CD4-positive, alpha-beta T cell (primary cell): ENCODE measurements around the gene SLCO4A1. TPM values are rescaled to one million over a fixed set of nuclear protein-coding genes. Genes with fewer than 3 reads are reported as not detected.
A peak's percentile ranks its signal among the peaks of the same experiment; 100 is the strongest.

Source experiments
- ATAC-seq: fragments of 200-7000 bp; cut with Tn5 transposase; one replicate; pipeline ENCODE4 v1.10.0; 2022; ENCODE audit warnings: mild to moderate bottlenecking; ENCODE audit not compliant: poor library complexity
- CTCF ChIA-PET: fragments of 350-600 bp; sonication (Branson Sonifier 250); formaldehyde crosslinking; loops from one replicate; lab custom pipeline; 2021; ENCODE audit warnings: antibody characterized with exemption, inconsistent platforms; lab: Charles Lee
- POLR2A ChIA-PET: fragments of 350-600 bp; sonication (Branson Sonifier 250); formaldehyde crosslinking; loops from one replicate; lab custom pipeline; 2021; ENCODE audit warnings: antibody characterized with exemption, inconsistent platforms; lab: Charles Lee
- DNase-seq, 14 experiments: peaks; one replicate each; pipeline ENCODE4 v3.0.0-alpha.2; 2013 to 2020; ENCODE audit warnings: mixed read lengths in 2 of 14
- H3K27ac ChIP-seq, 2 donors: one replicate each; pipeline versions ENCODE4 v1.5.1 to v1.7.0; 2013; ENCODE audit warnings: low read length in 2 of 2, low read depth in 1 of 2, mild to moderate bottlenecking in 1 of 2
- H3K27me3 ChIP-seq, 2 experiments: 1 replicate in 1 of 2; 2 replicates in 1 of 2; pipeline versions ENCODE4 v1.6.1 to v1.7.0; 2013; ENCODE audit warnings: low read length in 2 of 2, control low read depth in 1 of 2, mild to moderate bottlenecking in 1 of 2, moderate library complexity in 1 of 2; ENCODE audit not compliant: insufficient read depth in 2 of 2, control insufficient read depth in 1 of 2
- H3K36me3 ChIP-seq: one replicate; pipeline ENCODE4 v1.6.1; 2013; ENCODE audit warnings: low read length, control low read depth; ENCODE audit not compliant: insufficient read depth
- H3K4me1 ChIP-seq: one replicate; pipeline ENCODE4 v1.6.1; 2013; ENCODE audit warnings: low read length, control low read depth; ENCODE audit not compliant: insufficient read depth
- H3K4me3 ChIP-seq: one replicate; pipeline ENCODE4 v1.5.1; 2013; ENCODE audit warnings: mild to moderate bottlenecking, low read length, moderate library complexity
- H3K9me3 ChIP-seq, 2 experiments: 1 replicate in 1 of 2; 2 replicates in 1 of 2; pipeline versions ENCODE4 v1.6.1 to v1.7.0; 2013; ENCODE audit warnings: low read length in 2 of 2, mild to moderate bottlenecking in 2 of 2, control low read depth in 1 of 2, moderate library complexity in 1 of 2; ENCODE audit not compliant: control insufficient read depth in 1 of 2, insufficient read depth in 1 of 2
- H3K27ac Mint-ChIP-seq: one replicate; pipeline ENCODE4 v1.8.0; 2020; ENCODE audit warnings: mixed read lengths
- H3K27me3 Mint-ChIP-seq: one replicate; pipeline ENCODE4 v1.8.0; 2021; ENCODE audit warnings: mixed read lengths
- H3K36me3 Mint-ChIP-seq: one replicate; pipeline ENCODE4 v1.8.0; 2021; ENCODE audit warnings: low read depth, mixed read lengths
- H3K4me1 Mint-ChIP-seq: one replicate; pipeline ENCODE4 v1.8.0; 2021; ENCODE audit warnings: low read depth, mixed read lengths
- H3K4me3 Mint-ChIP-seq: one replicate; pipeline ENCODE4 v1.8.0; 2020; ENCODE audit warnings: mild to moderate bottlenecking, mixed read lengths
- H3K9me3 Mint-ChIP-seq: one replicate; pipeline ENCODE4 v1.8.0; 2020; ENCODE audit warnings: mixed read lengths
- CTCF ChIP-seq: fragments of 200-600 bp; IDR thresholded peaks from one replicate; pipeline ENCODE4 v1.8.0; 2022; ENCODE audit warnings: antibody characterized with exemption, mild to moderate bottlenecking
- intact Hi-C, 2 experiments: fragments of 100-400 bp; cut with DNase I in 1 of 2; cut with micrococcal nuclease in 1 of 2; formaldehyde crosslinking; loops; one replicate each; pipeline versions ENCODE4 v1.15.1 to v1.9.0; 2023 to 2025; cut with DNase I, micrococcal nuclease
- total RNA-seq, 174 experiments: library from RNA in 2 of 174; stranded (reverse) in 2 of 174; gene quantifications; one replicate each; pipeline ENCODE4 v1.2.3 and lab custom pipeline; 2021 to 2026

SLCO4A1 gene
- total RNA-seq, 2 experiments from 2014 or later = 2.3 to 2.5 TPM

GRCh38 chr20:62684981-62685380 is 42.7 kb downstream of the SLCO4A1 start:
- no peaks in the 10 kb centered on the region for H3K36me3 ChIP-seq
- no peak for TF ChIP-seq CTCF
- ChIA-PET POLR2A (no interaction called here), CTCF (no interaction called here)
- intact Hi-C loops = no loop called here
- DNase-seq = no peak
- no peak for ATAC-seq
- no peaks in the 10 kb centered on the region for H3K9me3 ChIP-seq
- Mint-ChIP-seq H3K36me3 (no peaks in the 10 kb centered on the region), H3K4me3 (no peak overlapping the region), H3K27me3 (no peaks in the 10 kb centered on the region), H3K9me3 (no peaks in the 10 kb centered on the region), H3K27ac (no peak overlapping the region), H3K4me1 (peaks cover 15% of the 10 kb centered on the region)
- no peak overlapping the region for H3K4me3 ChIP-seq
- H3K4me1 ChIP-seq = peaks cover 14% of the 10 kb centered on the region
- no peaks in the 10 kb centered on the region for H3K27me3 ChIP-seq
- H3K27ac ChIP-seq = no peak overlapping the region

GRCh38 chr20:62685781-62686555 is 43.7 kb downstream of the SLCO4A1 start:
- peaks cover 15% of the 10 kb centered on the region for H3K4me1 Mint-ChIP-seq

More at GRCh38 chr20:62685781-62686555, 43.7 kb downstream of the SLCO4A1 start:
- ATAC-seq (peak; percentile 72), DNase-seq (peak in 5 of 14 experiments; percentile 11 to 67 (median 51))
- Mint-ChIP-seq H3K27me3 (no peaks in the 10 kb centered on the region), H3K9me3 (no peaks in the 10 kb centered on the region), H3K4me3 (no peak overlapping the region), H3K27ac (no peak overlapping the region), H3K36me3 (no peaks in the 10 kb centered on the region)
- POLR2A ChIA-PET = interaction anchor here (1.0 to 1.6 kb wide), 4 partner anchors 34 to 108 kb away, joined by 4 to 9 read pairs (median 4); no protein-coding TSS in a partner anchor
- Histone ChIP-seq H3K4me1 (peaks cover 14% of the 10 kb centered on the region), H3K4me3 (no peak overlapping the region), H3K27ac (no peak overlapping the region), H3K36me3 (no peaks in the 10 kb centered on the region), H3K27me3 (no peaks in the 10 kb centered on the region), H3K9me3 (no peaks in the 10 kb centered on the region)
- intact Hi-C loops = no loop called here
- TF ChIP-seq CTCF = no peak
- CTCF ChIA-PET = interaction anchor here (1.4 kb wide), 1 partner anchor 122 kb away, joined by 3 read pairs; no protein-coding TSS in a partner anchor
